Endodermal cell (in vitro differentiated cells): ENCODE results near the gene SMYD1. TPM values are rescaled to one million over a fixed set of nuclear protein-coding genes. Genes with fewer than 3 reads are reported as not detected.

ENCODE experiments used
- DNase-seq: peaks from one replicate; pipeline ENCODE4 v3.0.0-alpha.2; 2017
- H3K27ac ChIP-seq: 2 replicates; pipeline ENCODE4 v1.5.1; 2013; ENCODE audit warnings: mild to moderate bottlenecking, low read depth, low read length, moderate library complexity
- H3K27me3 ChIP-seq: 2 replicates; pipeline ENCODE4 v1.6.1; 2013; ENCODE audit warnings: mild to moderate bottlenecking, low read length, moderate library complexity; ENCODE audit not compliant: insufficient read depth, control insufficient read depth, poor library complexity, severe bottlenecking
- H3K36me3 ChIP-seq: 2 replicates; pipeline ENCODE4 v1.7.0; 2013; ENCODE audit warnings: mild to moderate bottlenecking, low read length, moderate library complexity; ENCODE audit not compliant: control insufficient read depth, insufficient read depth
- H3K4me1 ChIP-seq: one replicate; pipeline ENCODE4 v1.7.0; 2013; ENCODE audit warnings: low read length; ENCODE audit not compliant: control insufficient read depth, insufficient read depth
- H3K4me3 ChIP-seq: 2 replicates; pipeline ENCODE4 v1.5.1; 2013; ENCODE audit warnings: mild to moderate bottlenecking, low read length, moderate library complexity
- H3K9ac ChIP-seq: 2 replicates; pipeline ENCODE4 v1.6.1; 2013; ENCODE audit warnings: mild to moderate bottlenecking, low read length, moderate library complexity; ENCODE audit not compliant: poor library complexity, severe bottlenecking; ENCODE audit errors: extremely low read depth
- H3K9me3 ChIP-seq: 2 replicates; pipeline ENCODE4 v1.6.1; 2013; ENCODE audit warnings: mild to moderate bottlenecking, low read length, moderate library complexity; ENCODE audit not compliant: control insufficient read depth
- H3K27ac Mint-ChIP-seq: 2 replicates; pipeline ENCODE4 v1.8.0; 2020; ENCODE audit warnings: mixed read lengths
- H3K27me3 Mint-ChIP-seq: 2 replicates; pipeline ENCODE4 v1.8.0; 2021; ENCODE audit warnings: mild to moderate bottlenecking, mixed read lengths; ENCODE audit not compliant: insufficient read depth
- H3K36me3 Mint-ChIP-seq: 2 replicates; pipeline ENCODE4 v1.8.0; 2020; ENCODE audit warnings: low read depth, mixed read lengths
- H3K4me1 Mint-ChIP-seq: 2 replicates; pipeline ENCODE4 v1.8.0; 2020; ENCODE audit warnings: mixed read lengths
- H3K4me3 Mint-ChIP-seq: 2 replicates; pipeline ENCODE4 v1.8.0; 2020; ENCODE audit warnings: mild to moderate bottlenecking, moderate library complexity, mixed read lengths
- H3K9me3 Mint-ChIP-seq: 2 replicates; pipeline ENCODE4 v1.8.0; 2020; ENCODE audit warnings: mild to moderate bottlenecking, mixed read lengths
- WGBS, 2 experiments: methylation state at CpG; one replicate each; pipeline versions ENCODE4 v1.1.5 to v1.1.7; 2013; ENCODE audit warnings: missing lambda C conversion rate in 2 of 2, mixed read lengths in 1 of 2; ENCODE audit not compliant: insufficient coverage in 1 of 2, insufficient read length in 1 of 2; 5-methylcytosine and 5-hydroxymethylcytosine counted together
- total RNA-seq, 2 donors: library from RNA; stranded (reverse); fragmentation: NEBNext Ultra II Directional in 1 of 2; extraction: Animal tissue kit (Norgen Biotek cat#: 25700) in 1 of 2; gene quantifications; 2 replicates in 1 of 2; 3 replicates in 1 of 2; pipeline ENCODE4 v1.2.1, GENCODE V29; 2021
- TF ChIP-seq, protein P1 (sequence below): fragments of 200-600 bp; sonication (generic); conservative IDR thresholded peaks from 2 replicates; pipeline ENCODE4 v1.5.0; 2021; ENCODE audit warnings: antibody characterized with exemption, mild to moderate bottlenecking

Gene SMYD1
- total RNA-seq, 2 donors from 2014 or later, result not detected

DNA sequence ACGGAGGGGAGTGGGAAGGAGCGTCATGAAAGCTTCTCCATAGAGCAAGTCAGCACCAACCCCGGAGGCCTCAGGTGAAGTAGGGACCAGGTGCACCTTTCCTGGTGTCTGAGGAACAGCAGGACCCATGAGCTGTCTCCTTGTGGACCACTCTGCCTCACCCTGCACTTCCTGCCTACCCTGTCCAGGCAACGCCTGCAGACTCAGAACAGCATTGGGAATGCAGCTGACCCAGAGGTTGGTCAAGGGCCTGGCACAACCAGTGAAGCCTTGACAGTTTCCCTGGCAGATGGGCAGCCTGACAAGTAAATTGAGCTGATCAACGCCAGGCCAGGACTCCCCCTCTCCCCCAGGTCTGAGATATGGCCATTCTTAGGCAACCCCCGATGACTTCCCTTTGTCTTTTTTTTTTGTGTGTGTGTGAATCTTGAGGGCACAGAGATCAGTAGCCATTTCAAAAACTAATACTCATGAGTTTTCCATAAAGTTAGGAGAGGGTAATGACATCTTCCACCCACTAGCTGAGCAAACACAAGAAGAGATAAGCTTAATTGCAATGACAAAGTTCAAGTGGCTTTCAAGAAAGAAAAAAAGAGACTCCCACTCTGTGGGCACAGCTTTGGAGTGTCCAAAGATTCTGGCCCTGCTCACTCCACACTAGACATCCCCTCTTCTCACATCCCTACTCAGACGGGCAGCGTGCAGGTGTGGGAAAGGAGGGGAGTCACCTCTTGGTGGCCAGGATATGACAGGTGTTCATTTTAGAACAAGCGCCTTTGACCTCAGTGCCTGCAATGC is 63.8 kb downstream of the SMYD1 start:
- H3K27ac ChIP-seq, result no peak overlapping the region
- no peaks in the 10 kb centered on the region for H3K36me3 Mint-ChIP-seq
- no peaks in the 10 kb centered on the region for H3K4me1 Mint-ChIP-seq
- no peak for DNase-seq
- no peak overlapping the region for H3K27ac Mint-ChIP-seq
- no peak overlapping the region for H3K4me3 ChIP-seq
- TF ChIP-seq, protein P1, sequence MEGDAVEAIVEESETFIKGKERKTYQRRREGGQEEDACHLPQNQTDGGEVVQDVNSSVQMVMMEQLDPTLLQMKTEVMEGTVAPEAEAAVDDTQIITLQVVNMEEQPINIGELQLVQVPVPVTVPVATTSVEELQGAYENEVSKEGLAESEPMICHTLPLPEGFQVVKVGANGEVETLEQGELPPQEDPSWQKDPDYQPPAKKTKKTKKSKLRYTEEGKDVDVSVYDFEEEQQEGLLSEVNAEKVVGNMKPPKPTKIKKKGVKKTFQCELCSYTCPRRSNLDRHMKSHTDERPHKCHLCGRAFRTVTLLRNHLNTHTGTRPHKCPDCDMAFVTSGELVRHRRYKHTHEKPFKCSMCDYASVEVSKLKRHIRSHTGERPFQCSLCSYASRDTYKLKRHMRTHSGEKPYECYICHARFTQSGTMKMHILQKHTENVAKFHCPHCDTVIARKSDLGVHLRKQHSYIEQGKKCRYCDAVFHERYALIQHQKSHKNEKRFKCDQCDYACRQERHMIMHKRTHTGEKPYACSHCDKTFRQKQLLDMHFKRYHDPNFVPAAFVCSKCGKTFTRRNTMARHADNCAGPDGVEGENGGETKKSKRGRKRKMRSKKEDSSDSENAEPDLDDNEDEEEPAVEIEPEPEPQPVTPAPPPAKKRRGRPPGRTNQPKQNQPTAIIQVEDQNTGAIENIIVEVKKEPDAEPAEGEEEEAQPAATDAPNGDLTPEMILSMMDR, result no peak
- H3K9me3 Mint-ChIP-seq, result no peaks in the 10 kb centered on the region
- no peaks in the 10 kb centered on the region for H3K4me1 ChIP-seq
- no peaks in the 10 kb centered on the region for H3K9me3 ChIP-seq
- H3K27me3 ChIP-seq, result peaks cover 40% of the 10 kb centered on the region
- H3K4me3 Mint-ChIP-seq, result no peak overlapping the region
- no peak overlapping the region for H3K9ac ChIP-seq
- peaks cover 17% of the 10 kb centered on the region for H3K27me3 Mint-ChIP-seq
- H3K36me3 ChIP-seq, result no peaks in the 10 kb centered on the region
- 95 to 96% methylated on average over 7 to 9 of the region's 9 CpGs for WGBS, 2 experiments

DNA sequence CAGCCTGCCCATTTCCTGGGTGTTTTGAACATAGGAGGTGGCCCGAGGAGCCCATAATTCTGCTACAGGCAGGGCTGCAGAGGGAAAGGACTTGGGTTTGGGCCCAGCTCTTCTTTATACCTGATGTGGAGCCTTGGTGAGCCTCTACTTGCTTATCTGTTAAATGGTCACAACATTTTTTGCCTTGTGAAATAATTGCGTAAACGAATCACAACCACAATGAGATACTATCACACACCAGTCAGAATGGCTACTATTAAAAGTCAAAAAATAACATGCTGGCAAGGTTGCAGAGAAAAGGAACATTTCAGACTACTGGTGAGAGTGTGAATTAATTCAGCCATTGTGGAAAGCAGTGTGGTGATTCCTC is 64.4 kb downstream of the SMYD1 start:
- 80 to 96% methylated on average over 1 to 3 of the region's 3 CpGs for WGBS, 2 experiments
- TF ChIP-seq, protein P1, result no peak
- no peak overlapping the region for H3K4me3 ChIP-seq
- no peak overlapping the region for H3K9ac ChIP-seq
- no peaks in the 10 kb centered on the region for H3K4me1 Mint-ChIP-seq
- DNase-seq, result no peak
- H3K4me1 ChIP-seq, result no peaks in the 10 kb centered on the region
- no peak overlapping the region for H3K27ac ChIP-seq
- no peak overlapping the region for H3K27ac Mint-ChIP-seq
- no peaks in the 10 kb centered on the region for H3K9me3 Mint-ChIP-seq
- no peak overlapping the region for H3K4me3 Mint-ChIP-seq
- H3K27me3 Mint-ChIP-seq, result peaks cover 14% of the 10 kb centered on the region
- peaks cover 38% of the 10 kb centered on the region for H3K27me3 ChIP-seq
- no peaks in the 10 kb centered on the region for H3K36me3 Mint-ChIP-seq
- H3K36me3 ChIP-seq, result no peaks in the 10 kb centered on the region
- no peaks in the 10 kb centered on the region for H3K9me3 ChIP-seq

DNA sequence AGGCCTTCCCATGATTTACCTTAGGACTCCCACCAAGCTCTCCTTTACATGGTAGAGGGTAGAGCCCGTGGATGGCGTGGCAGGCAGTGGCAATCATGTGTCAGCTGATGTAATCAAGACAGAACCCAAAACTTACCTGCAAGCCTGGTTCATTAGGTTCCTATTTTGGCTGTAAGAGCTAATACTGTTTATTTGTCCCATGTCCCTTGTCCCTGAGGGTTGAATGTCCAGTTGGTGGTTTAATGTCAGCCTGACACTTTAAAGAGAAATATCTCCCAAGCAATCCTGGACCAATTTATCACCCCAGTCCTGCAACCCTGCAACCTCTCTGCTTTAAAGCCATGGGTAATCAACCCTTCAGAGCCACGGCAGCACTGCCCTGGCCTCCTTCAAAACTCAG is 66.2 kb downstream of the SMYD1 start:
- TF ChIP-seq, protein P1, result no peak
- 85 to 90% methylated on average over 2 to 3 of the region's 3 CpGs for WGBS, 2 experiments
- no peak overlapping the region for H3K4me3 Mint-ChIP-seq
- no peak overlapping the region for H3K27ac Mint-ChIP-seq
- peaks cover 35% of the 10 kb centered on the region for H3K27me3 ChIP-seq
- no peaks in the 10 kb centered on the region for H3K4me1 ChIP-seq
- H3K9me3 Mint-ChIP-seq, result no peaks in the 10 kb centered on the region
- H3K4me3 ChIP-seq, result no peak overlapping the region
- no peak overlapping the region for H3K9ac ChIP-seq
- H3K36me3 ChIP-seq, result no peaks in the 10 kb centered on the region
- no peak overlapping the region for H3K27ac ChIP-seq
- no peaks in the 10 kb centered on the region for H3K4me1 Mint-ChIP-seq
- no peaks in the 10 kb centered on the region for H3K9me3 ChIP-seq
- H3K36me3 Mint-ChIP-seq, result no peaks in the 10 kb centered on the region
- DNase-seq, result no peak
- peaks cover 13% of the 10 kb centered on the region for H3K27me3 Mint-ChIP-seq
